ENCODE measurements around the gene RBM19.

DNA sequence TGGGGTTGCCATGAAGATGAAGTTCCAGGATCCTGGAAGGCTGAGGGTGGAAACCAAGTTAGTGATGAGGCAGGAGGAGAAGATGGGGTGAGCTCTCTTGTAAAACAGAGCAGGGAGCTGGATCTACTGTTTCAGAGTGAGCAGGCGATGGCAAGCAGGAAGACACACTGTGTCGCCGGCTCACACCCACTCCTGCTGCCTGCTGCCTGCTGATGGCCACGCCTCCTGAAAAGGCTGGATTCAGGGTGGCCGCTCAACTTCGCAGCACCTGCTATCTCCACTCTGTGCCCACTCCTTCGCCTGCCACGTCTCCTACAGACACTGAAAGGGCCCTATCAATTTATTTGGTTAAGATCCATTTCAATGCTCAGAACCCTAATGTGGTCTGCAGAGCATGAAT is 96.1 kb downstream of the RBM19 start:
- TF ChIP-seq CTCF (IDR thresholded peaks at IDR 0.05; ENCODE audit: extremely low read depth in 1 of 2, insufficient read depth in 1 of 2, low read depth in 1 of 2, low read length in 2 of 2) (no peak), EZH2 (IDR thresholded peaks at IDR 0.05; ENCODE audit: borderline replicate concordance, low read depth, low read length, severe bottlenecking) (no peak), POLR2AphosphoS5 (IDR thresholded peaks at IDR 0.05; ENCODE audit: insufficient read depth, low read depth, low read length) (no peak), POLR2A (IDR thresholded peaks at IDR 0.05; ENCODE audit: low read depth, low read length) (no peak), MAX (IDR thresholded peaks at IDR 0.05; ENCODE audit: insufficient read depth, insufficient read length) (no peak)

All from endothelial cell of umbilical vein (primary cell).